ENCODE results near the gene MPP2.

DNA sequence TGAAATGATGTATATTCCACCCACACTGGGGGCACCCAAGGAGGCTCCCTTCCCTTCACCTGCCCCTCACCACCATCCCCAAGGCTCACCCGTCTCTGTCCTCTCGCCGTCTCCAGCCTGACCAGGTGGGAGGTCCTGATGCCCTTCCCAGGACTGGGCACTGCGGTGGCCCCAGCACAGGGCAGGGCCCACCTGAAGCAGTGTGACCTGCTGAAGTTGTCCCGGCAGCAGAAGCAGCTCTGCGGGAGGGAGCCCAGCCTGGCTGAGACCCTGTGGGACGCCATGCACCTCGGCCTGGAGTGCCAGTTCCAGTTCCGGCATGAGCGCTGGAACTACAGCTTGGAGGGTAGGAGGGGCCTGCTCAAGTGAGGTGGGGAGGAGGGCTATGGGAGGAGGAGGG is 25.0 kb upstream of the MPP2 start:
- TF ChIP-seq, protein P1, sequence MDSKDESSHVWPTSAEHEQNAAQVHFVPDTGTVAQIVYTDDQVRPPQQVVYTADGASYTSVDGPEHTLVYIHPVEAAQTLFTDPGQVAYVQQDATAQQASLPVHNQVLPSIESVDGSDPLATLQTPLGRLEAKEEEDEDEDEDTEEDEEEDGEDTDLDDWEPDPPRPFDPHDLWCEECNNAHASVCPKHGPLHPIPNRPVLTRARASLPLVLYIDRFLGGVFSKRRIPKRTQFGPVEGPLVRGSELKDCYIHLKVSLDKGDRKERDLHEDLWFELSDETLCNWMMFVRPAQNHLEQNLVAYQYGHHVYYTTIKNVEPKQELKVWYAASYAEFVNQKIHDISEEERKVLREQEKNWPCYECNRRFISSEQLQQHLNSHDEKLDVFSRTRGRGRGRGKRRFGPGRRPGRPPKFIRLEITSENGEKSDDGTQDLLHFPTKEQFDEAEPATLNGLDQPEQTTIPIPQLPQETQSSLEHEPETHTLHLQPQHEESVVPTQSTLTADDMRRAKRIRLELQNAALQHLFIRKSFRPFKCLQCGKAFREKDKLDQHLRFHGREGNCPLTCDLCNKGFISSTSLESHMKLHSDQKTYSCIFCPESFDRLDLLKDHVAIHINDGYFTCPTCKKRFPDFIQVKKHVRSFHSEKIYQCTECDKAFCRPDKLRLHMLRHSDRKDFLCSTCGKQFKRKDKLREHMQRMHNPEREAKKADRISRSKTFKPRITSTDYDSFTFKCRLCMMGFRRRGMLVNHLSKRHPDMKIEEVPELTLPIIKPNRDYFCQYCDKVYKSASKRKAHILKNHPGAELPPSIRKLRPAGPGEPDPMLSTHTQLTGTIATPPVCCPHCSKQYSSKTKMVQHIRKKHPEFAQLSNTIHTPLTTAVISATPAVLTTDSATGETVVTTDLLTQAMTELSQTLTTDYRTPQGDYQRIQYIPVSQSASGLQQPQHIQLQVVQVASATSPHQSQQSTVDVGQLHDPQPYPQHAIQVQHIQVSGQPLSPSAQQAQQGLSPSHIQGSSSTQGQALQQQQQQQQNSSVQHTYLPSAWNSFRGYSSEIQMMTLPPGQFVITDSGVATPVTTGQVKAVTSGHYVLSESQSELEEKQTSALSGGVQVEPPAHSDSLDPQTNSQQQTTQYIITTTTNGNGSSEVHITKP (CRISPR knock-in tag; IDR thresholded peaks at IDR 0.05; ENCODE audit: low read depth): no peak
- TF ChIP-seq NFYB (CRISPR knock-in tag; IDR thresholded peaks at IDR 0.05): no peak
- TF ChIP-seq, protein P2, sequence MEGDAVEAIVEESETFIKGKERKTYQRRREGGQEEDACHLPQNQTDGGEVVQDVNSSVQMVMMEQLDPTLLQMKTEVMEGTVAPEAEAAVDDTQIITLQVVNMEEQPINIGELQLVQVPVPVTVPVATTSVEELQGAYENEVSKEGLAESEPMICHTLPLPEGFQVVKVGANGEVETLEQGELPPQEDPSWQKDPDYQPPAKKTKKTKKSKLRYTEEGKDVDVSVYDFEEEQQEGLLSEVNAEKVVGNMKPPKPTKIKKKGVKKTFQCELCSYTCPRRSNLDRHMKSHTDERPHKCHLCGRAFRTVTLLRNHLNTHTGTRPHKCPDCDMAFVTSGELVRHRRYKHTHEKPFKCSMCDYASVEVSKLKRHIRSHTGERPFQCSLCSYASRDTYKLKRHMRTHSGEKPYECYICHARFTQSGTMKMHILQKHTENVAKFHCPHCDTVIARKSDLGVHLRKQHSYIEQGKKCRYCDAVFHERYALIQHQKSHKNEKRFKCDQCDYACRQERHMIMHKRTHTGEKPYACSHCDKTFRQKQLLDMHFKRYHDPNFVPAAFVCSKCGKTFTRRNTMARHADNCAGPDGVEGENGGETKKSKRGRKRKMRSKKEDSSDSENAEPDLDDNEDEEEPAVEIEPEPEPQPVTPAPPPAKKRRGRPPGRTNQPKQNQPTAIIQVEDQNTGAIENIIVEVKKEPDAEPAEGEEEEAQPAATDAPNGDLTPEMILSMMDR (CRISPR knock-in tag; IDR thresholded peaks at IDR 0.05): no peak
- no peak for TF ChIP-seq ZNF446 (CRISPR knock-in tag; IDR thresholded peaks at IDR 0.05)
- TF ChIP-seq, protein P3, sequence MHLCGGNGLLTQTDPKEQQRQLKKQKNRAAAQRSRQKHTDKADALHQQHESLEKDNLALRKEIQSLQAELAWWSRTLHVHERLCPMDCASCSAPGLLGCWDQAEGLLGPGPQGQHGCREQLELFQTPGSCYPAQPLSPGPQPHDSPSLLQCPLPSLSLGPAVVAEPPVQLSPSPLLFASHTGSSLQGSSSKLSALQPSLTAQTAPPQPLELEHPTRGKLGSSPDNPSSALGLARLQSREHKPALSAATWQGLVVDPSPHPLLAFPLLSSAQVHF (CRISPR knock-in tag; IDR thresholded peaks at IDR 0.05): no peak

Data from HepG2 (cell line).